Endodermal cell (in vitro differentiated cells): ENCODE measurements around the gene DOCK4. TPM values are rescaled to one million over a fixed set of nuclear protein-coding genes. Genes with fewer than 3 reads are reported as not detected.

Experiments
- DNase-seq: peaks from one replicate; pipeline ENCODE4 v3.0.0-alpha.2; 2017
- H3K27ac ChIP-seq: 2 replicates; pipeline ENCODE4 v1.5.1; 2013; ENCODE audit warnings: mild to moderate bottlenecking, low read depth, low read length, moderate library complexity
- H3K27me3 ChIP-seq: 2 replicates; pipeline ENCODE4 v1.6.1; 2013; ENCODE audit warnings: mild to moderate bottlenecking, low read length, moderate library complexity; ENCODE audit not compliant: insufficient read depth, control insufficient read depth, poor library complexity, severe bottlenecking
- H3K36me3 ChIP-seq: 2 replicates; pipeline ENCODE4 v1.7.0; 2013; ENCODE audit warnings: mild to moderate bottlenecking, low read length, moderate library complexity; ENCODE audit not compliant: control insufficient read depth, insufficient read depth
- H3K4me1 ChIP-seq: one replicate; pipeline ENCODE4 v1.7.0; 2013; ENCODE audit warnings: low read length; ENCODE audit not compliant: control insufficient read depth, insufficient read depth
- H3K4me3 ChIP-seq: 2 replicates; pipeline ENCODE4 v1.5.1; 2013; ENCODE audit warnings: mild to moderate bottlenecking, low read length, moderate library complexity
- H3K9ac ChIP-seq: 2 replicates; pipeline ENCODE4 v1.6.1; 2013; ENCODE audit warnings: mild to moderate bottlenecking, low read length, moderate library complexity; ENCODE audit not compliant: poor library complexity, severe bottlenecking; ENCODE audit errors: extremely low read depth
- H3K9me3 ChIP-seq: 2 replicates; pipeline ENCODE4 v1.6.1; 2013; ENCODE audit warnings: mild to moderate bottlenecking, low read length, moderate library complexity; ENCODE audit not compliant: control insufficient read depth
- H3K27ac Mint-ChIP-seq: 2 replicates; pipeline ENCODE4 v1.8.0; 2020; ENCODE audit warnings: mixed read lengths
- H3K27me3 Mint-ChIP-seq: 2 replicates; pipeline ENCODE4 v1.8.0; 2021; ENCODE audit warnings: mild to moderate bottlenecking, mixed read lengths; ENCODE audit not compliant: insufficient read depth
- H3K36me3 Mint-ChIP-seq: 2 replicates; pipeline ENCODE4 v1.8.0; 2020; ENCODE audit warnings: low read depth, mixed read lengths
- H3K4me1 Mint-ChIP-seq: 2 replicates; pipeline ENCODE4 v1.8.0; 2020; ENCODE audit warnings: mixed read lengths
- H3K4me3 Mint-ChIP-seq: 2 replicates; pipeline ENCODE4 v1.8.0; 2020; ENCODE audit warnings: mild to moderate bottlenecking, moderate library complexity, mixed read lengths
- H3K9me3 Mint-ChIP-seq: 2 replicates; pipeline ENCODE4 v1.8.0; 2020; ENCODE audit warnings: mild to moderate bottlenecking, mixed read lengths
- WGBS, 2 experiments: methylation state at CpG; one replicate each; pipeline versions ENCODE4 v1.1.5 to v1.1.7; 2013; ENCODE audit warnings: missing lambda C conversion rate in 2 of 2, mixed read lengths in 1 of 2; ENCODE audit not compliant: insufficient coverage in 1 of 2, insufficient read length in 1 of 2; 5-methylcytosine and 5-hydroxymethylcytosine counted together
- total RNA-seq, 2 donors: library from RNA; stranded (reverse); fragmentation: NEBNext Ultra II Directional in 1 of 2; extraction: Animal tissue kit (Norgen Biotek cat#: 25700) in 1 of 2; gene quantifications; 2 replicates in 1 of 2; 3 replicates in 1 of 2; pipeline ENCODE4 v1.2.1, GENCODE V29; 2021
- TF ChIP-seq, protein P1 (sequence below): fragments of 200-600 bp; sonication (generic); conservative IDR thresholded peaks from 2 replicates; pipeline ENCODE4 v1.5.0; 2021; ENCODE audit warnings: antibody characterized with exemption, mild to moderate bottlenecking

DOCK4 gene
- total RNA-seq, 2 donors from 2014 or later = 11.2 to 15.3 TPM

DNA sequence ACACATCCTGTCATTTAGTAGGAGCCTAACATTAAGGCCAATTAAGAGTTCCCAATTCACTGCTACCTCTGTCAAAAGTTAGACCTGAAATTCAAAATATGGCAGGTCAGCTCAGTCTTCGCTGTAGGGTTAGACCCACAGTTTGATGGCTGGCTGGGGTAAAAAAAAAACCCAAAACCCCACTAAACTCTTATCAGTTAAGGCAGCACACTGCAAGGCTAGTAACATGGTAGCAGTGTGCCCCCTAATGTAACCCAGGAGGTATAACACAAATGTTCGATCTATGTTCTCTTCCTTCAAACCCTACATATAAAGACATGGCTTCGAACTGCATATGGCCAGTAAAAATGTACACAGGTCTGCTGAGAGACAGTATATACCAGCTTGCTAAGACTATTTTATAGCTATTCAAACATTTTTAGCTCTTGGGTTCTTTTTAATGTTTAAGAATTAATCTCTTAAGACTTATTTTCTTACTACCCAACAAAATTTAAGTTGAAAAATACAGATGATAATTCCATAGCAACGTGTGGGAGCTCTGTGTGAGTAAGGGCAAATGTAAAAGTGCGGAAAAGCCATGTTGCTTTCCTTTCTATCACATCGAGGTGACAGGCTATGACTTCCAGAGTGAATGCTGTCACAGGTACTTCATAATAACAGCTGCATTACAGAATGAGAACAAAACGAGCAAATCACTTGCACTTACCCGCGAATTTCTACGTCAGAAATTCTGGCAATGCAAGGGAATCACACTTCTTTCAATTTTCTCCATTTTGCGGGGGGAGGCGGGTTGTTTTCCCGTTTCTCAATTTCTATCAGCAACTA, 475.5 kb downstream of the DOCK4 start:
- TF ChIP-seq, protein P1, sequence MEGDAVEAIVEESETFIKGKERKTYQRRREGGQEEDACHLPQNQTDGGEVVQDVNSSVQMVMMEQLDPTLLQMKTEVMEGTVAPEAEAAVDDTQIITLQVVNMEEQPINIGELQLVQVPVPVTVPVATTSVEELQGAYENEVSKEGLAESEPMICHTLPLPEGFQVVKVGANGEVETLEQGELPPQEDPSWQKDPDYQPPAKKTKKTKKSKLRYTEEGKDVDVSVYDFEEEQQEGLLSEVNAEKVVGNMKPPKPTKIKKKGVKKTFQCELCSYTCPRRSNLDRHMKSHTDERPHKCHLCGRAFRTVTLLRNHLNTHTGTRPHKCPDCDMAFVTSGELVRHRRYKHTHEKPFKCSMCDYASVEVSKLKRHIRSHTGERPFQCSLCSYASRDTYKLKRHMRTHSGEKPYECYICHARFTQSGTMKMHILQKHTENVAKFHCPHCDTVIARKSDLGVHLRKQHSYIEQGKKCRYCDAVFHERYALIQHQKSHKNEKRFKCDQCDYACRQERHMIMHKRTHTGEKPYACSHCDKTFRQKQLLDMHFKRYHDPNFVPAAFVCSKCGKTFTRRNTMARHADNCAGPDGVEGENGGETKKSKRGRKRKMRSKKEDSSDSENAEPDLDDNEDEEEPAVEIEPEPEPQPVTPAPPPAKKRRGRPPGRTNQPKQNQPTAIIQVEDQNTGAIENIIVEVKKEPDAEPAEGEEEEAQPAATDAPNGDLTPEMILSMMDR = peak; percentile 81
- Histone ChIP-seq H3K4me3 (no peak overlapping the region), H3K36me3 (peaks cover 4% of the 10 kb centered on the region), H3K9ac (no peak overlapping the region), H3K4me1 (no peaks in the 10 kb centered on the region), H3K27ac (no peak overlapping the region), H3K9me3 (no peaks in the 10 kb centered on the region), H3K27me3 (no peaks in the 10 kb centered on the region)
- Mint-ChIP-seq H3K27me3 (no peaks in the 10 kb centered on the region), H3K27ac (no peak overlapping the region), H3K9me3 (no peaks in the 10 kb centered on the region), H3K4me1 (no peaks in the 10 kb centered on the region), H3K36me3 (peaks cover 8% of the 10 kb centered on the region), H3K4me3 (no peak overlapping the region)
- DNase-seq = no peak
- WGBS, 2 experiments = 93 to 98% methylated on average over 8 to 13 of the region's 13 CpGs

DNA sequence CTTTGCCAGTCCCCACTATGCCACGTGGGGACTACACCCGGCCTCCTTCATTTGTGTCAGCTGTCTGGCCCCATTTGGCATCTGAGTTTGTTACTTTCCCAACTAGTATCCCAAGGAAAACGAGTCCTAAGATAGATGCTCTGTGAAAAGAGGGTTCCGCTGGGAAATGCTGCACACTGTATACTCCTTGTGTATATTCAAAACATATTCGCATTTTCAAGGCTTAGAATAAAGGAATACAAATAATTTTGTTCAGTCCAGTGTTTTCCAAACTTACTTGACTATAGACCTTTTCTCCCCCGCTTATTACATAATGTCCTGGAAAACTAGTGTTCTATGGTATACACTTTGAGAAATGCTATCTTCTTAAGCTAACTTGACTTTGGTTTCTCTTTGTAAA, 476.1 kb downstream of the DOCK4 start:
- H3K9me3 Mint-ChIP-seq = no peaks in the 10 kb centered on the region
- H3K27ac Mint-ChIP-seq = no peak overlapping the region
- WGBS, 2 experiments = 89 to 96% methylated on average over 3 to 6 of the region's 6 CpGs

DNA sequence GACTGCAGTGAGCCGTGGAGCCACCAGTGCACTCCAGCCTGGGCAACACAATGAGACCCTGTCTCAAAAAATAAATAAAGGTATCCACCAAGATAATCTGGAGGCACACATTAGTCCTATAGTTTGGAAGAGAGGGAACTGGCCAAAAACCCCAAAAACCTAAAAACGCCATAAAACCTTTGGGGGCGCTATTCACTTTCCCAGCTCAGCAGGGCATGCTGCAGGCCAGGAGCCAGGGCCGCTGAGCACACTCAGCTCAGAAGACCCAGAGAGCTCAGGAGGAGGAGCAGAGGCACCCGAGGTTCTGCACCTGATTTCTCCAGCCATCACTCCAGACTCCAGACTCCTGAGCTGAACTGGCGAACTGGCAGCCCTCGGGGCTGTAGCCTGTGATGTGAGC, 476.7 kb downstream of the DOCK4 start:
- TF ChIP-seq, protein P1 = peak; percentile 46
- Mint-ChIP-seq H3K4me3 (no peak overlapping the region), H3K9me3 (no peaks in the 10 kb centered on the region), H3K27me3 (no peaks in the 10 kb centered on the region), H3K4me1 (no peaks in the 10 kb centered on the region), H3K36me3 (peaks cover 8% of the 10 kb centered on the region), H3K27ac (no peak overlapping the region)
- DNase-seq = peak; percentile 58
- H3K9ac ChIP-seq = no peak overlapping the region
- H3K27me3 ChIP-seq = no peaks in the 10 kb centered on the region
- H3K36me3 ChIP-seq = peaks cover 3% of the 10 kb centered on the region
- no peaks in the 10 kb centered on the region for H3K4me1 ChIP-seq
- 88 to 89% methylated on average over 5 to 7 of the region's 7 CpGs for WGBS, 2 experiments
- no peak overlapping the region for H3K27ac ChIP-seq
- no peak overlapping the region for H3K4me3 ChIP-seq
- H3K9me3 ChIP-seq = no peaks in the 10 kb centered on the region

More for the DNA sequence above, 476.1 kb downstream of the DOCK4 start:
- no peaks in the 10 kb centered on the region for H3K4me1 Mint-ChIP-seq
- TF ChIP-seq, protein P1 = no peak
- Histone ChIP-seq H3K27me3 (no peaks in the 10 kb centered on the region), H3K27ac (no peak overlapping the region), H3K36me3 (peaks cover 4% of the 10 kb centered on the region), H3K9ac (no peak overlapping the region), H3K4me3 (no peak overlapping the region), H3K9me3 (no peaks in the 10 kb centered on the region), H3K4me1 (no peaks in the 10 kb centered on the region)
- no peaks in the 10 kb centered on the region for H3K27me3 Mint-ChIP-seq
- H3K4me3 Mint-ChIP-seq = no peak overlapping the region
- no peak for DNase-seq
- peaks cover 8% of the 10 kb centered on the region for H3K36me3 Mint-ChIP-seq
